HG03039 (cell line): ENCODE data around the gene TOM1L2.
"Not testable (repeated sequence)": the region's sequence is repeated elsewhere in the genome, so short reads cannot be mapped to it uniquely, and the experiment has no call there.

Experiments
- ATAC-seq: cut with Tn5 transposase; IDR thresholded peaks from one replicate; pipeline ENCODE4 v1.9.1; 2021; ENCODE audit warnings: mild to moderate bottlenecking, moderate library complexity; ENCODE audit not compliant: unreplicated experiment

The TOM1L2 gene

DNA sequence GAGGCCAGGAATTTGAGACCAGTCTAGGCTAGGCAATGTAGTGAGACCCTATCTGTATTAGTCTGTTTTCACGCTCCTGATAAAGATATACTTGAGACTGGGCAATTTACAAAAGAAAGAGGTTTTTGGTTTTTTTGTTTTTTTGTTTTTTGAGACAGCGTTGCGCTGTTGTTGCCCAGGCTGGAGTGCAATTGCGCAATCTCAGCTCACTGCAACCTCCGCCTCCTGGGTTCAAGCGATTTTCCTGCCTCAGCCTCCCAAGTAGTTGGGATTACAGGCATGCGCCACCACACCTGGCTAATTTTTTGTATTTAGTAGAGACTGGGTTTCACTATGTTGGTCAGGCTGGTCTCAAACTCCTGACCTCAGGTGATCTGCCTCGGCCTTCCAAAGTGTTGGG lies 23.7 kb upstream of the TOM1L2 start:
- not testable (repeated sequence) for ATAC-seq

DNA sequence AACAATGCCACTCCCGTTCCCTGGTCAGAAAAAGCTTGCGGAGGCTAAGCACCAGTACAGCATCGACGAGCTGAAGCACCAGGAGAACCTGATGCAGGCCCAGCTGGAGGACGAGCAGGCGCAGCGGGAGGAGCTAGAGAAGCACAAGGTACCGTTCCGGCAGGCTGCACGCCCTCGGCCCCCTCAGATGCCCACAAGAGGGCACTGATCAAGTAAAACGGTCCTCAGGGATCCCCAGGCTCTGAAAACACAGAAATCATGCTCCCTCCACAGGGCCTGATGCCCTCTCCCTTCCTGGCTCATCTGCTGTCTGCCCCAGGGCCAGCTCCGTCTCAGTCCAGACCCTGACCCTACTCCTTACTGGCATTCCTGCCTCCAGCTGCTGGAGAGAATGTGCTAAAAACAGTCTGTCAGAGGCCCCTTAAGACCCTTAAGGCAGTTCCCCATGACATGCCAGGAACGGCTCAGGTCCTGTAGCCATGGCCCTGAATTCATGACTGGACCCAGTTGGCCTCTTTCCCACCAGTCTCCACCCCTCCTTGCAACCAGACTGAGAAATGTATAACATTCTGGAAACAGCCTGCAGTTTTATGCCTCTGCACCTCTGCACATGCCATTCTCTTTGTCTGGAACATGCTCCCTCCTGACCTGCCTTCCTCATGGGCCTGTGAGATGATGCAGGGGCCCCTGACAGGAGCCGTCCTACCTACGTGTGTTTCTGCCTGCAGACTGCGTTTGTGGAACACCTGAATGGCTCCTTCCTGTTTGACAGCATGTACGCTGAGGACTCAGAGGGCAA lies 22.3 kb upstream of the TOM1L2 start:
- ATAC-seq, result no peak

DNA sequence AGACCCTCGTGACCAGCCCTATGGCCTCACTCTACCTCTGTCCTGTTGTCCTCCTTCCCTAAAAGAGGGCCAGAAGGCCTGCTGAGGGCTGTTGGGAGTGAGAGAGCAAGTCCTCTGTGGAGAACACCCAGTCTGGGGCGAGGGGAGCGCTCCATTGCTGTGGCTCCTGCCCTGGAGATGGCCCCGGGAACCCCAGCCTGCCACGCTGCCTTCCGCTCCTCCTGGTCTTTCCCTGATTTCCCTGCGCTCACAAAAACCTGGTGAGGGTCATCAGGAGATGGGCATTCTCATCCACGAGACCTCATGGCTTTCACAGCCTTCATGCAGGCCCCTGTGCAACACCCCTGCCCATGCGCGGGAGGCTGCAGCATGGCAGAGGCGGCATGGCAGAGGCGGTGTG lies 21.7 kb upstream of the TOM1L2 start:
- no peak for ATAC-seq

DNA sequence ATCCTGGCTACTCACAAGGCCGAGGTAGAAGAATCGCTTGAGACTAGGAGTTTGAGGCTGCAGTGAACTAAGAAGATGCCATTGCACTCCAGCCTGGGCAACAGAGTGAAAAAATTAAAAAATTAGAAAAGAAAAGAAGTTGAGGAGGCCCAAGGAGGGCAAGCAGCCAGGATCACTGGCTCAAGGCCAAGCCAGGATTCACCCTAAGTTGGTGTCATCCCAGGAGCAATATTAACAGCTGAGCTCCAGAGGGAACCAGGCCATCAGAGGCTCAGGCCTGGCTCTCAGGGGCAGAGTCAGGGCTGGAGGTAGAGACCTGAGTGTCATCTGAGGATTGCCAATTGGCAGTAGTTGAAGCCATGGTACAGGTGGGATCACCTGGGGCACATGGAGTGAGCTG lies 21.2 kb upstream of the TOM1L2 start:
- no peak for ATAC-seq

DNA sequence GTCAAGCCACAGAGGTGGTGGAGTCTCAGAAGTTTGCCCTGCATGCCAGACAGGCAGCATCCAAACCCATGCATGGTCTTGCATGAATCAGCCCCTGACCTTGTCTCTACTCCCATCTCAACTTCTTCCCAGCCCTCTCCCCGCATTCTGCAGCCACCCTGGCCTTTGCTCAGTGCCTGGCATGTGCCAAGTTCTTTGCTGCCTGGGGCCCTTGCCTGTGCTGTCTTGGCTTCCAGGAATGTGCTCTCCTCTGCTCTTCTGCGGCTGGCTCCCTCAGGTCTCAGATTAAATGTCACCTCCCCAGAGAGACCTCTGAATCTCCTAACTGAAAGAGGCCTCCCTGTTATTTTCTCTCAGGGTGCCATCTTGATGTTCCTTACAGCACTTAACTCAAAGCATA lies 18.1 kb upstream of the TOM1L2 start:
- no peak for ATAC-seq

DNA sequence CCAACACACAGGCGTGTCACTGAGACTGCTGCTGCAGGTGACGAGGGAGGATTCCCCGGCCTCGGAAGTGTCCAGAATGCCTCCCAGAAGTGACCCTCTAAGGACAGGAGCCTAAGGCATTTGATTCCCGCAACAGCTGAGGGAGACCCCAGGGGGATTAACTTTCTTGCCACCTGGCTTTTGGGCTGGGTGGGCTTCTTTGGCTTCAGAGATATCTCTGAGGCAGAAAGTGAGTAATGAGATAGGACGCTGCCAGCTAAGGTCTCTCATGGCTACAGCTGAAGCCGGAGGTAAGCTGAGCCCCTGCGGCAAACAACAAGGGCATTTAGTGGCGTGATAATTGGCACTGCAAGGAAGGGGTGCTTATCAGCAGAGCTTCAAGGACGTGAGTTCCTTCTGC lies 17.4 kb upstream of the TOM1L2 start:
- no peak for ATAC-seq

DNA sequence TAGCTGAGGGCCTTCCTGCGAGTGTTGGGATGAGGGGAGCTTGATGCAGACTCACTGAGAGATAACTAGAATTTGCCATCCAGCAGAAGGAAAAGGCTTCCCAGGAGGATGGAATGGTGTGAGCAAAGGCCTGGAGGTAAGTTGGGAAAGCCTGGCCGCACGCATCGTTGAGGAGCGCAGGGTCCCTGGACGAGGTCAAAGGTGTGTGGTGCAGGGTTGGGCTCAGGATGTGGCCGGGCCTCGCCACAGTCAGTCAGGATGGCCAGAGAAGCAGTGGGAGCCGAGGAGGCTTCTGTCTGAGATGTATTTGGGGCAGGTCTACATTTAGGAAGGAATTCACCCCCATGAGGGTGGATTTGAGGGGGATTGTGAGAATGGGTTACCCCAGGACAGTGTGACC lies 16.9 kb upstream of the TOM1L2 start:
- ATAC-seq, result no peak

DNA sequence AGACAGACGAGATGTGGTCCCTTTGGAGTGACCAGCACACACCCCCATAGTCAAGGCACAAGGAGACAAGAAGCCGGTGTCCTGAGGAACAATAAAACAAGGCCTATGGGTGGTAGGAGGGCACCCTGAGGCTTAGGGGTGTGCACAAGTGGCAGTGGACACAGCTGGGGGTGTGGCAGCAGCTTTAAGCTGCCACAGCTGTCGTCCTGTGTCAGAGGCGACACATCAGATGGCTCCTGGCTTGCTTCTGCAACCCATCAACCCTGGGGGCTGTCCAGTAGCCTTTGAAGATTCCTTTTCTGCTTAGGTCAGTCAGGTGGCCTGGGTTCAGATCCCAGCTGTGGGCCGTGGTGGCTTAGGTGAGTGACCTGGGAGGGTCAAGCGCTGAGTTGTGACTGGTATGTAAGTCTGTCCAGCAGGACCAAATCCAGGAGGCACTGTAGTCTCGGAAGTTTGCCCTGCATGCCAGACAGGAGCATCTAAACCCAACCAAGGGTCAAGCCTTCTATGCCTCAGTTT lies 16.3 kb upstream of the TOM1L2 start:
- ATAC-seq, result no peak

DNA sequence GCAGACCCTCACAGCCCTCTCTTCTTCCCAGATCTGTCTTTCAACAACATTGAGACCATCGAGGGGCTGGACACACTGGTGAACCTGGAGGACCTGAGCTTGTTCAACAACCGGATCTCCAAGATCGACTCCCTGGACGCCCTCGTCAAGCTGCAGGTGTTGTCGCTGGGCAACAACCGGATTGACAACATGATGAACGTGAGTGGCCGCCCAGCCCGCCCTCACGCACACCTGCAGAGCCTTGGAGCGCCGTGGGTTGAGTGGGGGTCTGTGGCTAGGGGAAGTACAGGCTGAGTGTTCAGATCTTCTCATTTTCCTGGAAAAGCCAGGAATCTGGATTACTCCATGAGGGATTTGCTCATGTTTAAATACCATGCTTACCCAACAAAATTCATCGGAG lies 15.7 kb upstream of the TOM1L2 start:
- no peak for ATAC-seq

DNA sequence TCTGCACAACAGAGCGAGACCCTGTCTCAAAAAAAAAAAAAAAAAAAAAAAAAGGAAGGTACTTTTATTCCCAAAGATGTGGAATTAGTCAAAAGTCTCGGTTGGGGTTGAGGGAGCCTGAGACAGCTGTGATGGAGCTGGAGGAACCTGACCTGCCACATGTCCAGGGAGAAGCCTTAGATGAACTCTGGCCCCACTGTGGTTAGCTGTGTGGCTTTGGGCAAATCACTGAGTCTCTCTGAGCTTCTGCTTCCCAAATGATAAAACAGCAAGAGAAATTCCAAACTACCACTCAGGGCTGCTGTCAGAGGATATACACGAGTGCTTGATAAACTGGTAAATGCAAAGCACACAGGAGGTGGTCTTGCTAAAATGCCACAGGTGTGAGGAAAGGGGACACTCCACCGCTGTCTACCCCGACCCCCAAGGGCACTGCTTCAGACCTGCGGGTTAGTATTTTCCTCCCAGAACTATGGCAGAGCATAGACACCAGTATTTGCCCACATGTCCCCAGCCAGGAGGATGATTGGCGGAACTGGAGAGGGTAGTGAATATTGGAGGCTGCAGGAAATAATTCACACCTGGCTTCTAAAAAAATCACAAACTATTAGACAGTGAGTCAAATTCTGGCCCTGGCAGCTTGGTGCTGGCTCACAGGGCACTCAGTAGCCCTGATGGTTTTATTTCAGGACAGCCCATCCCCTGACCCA lies 15.1 kb upstream of the TOM1L2 start:
- ATAC-seq, result no peak

DNA sequence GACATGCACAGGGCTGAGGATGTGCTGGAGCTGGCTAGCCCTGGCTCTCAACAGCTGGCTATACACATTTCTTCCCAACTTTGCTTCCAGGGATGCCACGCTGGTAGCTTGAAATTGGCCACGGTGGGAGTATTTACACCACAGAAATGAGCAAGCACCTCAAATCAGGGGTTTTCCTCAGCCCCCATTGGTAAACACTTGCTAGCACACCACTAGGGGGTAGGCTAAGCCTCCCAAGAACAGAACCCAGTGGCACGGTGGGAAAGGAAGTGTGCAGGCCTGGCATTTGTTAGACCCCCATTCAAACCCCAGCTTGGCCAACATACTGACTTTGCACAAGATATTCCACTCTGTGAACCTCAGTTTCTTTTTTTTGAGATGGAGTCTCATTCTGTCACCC lies 13.4 kb upstream of the TOM1L2 start:
- ATAC-seq, result no peak

DNA sequence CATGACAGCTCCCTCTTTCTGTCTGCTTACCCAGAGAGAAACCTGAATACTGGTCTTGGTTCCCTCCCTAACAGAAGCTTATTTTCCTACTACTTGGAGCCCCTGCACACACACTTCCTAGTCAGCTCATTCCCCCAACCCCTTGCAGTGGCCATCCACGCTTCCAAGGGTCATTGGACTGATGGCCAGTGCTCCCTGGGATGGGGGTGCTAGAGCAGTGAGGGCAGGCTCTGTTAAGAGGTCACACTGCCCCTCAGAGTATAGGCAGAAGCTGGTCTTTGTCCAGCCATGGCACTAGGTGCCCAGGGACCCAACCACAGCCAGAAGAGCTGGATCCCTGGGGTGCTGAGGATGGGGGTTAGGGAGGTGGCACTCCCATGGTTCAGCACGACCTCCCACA lies 13.0 kb upstream of the TOM1L2 start:
- ATAC-seq, result no peak

DNA sequence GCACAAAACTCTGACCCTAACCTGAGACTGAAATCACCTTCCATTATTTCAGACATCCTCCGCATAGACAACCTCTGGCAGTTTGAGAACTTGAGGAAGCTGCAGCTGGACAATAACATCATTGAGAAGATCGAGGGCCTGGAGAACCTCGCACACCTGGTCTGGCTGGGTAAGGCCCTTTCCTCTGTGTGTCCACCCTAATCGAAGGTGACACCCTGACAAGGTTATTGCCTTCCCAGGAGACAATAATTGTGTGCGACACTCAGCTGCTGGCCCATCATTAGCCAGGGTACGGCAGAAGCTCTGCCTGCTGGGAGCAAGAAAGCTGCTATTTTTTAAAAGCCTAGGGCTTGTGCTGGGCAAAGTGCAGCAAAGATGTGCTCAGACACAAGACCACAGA lies 11.6 kb upstream of the TOM1L2 start:
- no peak for ATAC-seq

DNA sequence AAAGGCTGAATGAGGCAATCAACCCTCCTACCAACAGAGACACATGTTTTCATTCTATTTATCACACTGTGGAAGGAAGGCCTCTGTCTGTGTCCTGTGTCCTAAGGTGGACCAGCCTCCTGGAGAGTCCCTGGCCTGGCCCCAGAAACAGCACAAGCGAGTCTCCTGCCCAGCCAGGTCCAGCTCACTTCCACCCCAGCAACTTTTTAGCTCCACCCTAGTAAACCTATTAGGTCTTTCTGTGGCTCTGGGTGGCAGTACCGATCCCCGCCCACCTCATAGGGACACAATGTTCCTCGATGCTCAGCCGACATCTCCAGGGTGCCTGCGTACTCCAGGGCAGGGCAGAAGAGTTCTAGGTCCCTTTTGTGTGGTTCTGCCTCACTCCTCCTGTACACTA lies 11.2 kb upstream of the TOM1L2 start:
- no peak for ATAC-seq

DNA sequence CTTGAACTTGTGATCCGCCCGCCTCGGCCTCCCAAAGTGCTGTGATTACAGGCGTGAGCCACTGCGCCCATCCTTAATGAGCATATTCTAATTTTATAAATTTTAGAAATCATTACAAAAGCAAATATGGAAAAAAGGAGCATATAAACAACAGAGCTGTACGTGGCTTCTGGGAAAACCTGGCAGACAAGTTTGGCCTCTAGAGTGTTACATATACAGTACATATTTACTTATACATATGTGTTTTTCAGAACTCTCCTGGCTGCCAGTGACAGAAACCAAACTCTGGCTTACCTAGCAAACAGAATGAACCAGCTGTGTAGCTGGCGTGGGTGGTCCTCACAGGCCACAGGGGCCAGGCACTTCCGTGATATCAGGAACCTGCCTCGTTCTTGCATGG lies 10.6 kb upstream of the TOM1L2 start:
- no peak for ATAC-seq

DNA sequence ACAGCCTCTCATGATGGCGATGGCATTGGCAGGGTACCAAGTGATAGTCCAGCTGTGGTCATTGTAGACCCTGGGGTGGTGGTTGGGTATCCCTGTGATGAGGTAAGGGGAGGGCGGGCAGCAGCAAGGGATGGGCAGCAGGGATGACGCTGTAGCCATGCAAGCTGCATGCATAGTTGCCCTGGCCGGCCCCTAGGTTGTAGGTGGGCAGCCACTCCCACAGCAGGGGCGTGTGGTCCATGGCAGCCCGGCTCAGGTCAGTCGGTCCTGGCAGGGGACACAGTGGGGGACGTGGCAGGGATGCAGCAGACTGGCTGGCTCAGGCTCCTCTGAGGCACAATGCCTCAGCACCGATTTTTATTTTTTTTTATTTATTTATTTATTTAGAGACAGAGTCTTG lies 9.1 kb upstream of the TOM1L2 start:
- no peak for ATAC-seq

DNA sequence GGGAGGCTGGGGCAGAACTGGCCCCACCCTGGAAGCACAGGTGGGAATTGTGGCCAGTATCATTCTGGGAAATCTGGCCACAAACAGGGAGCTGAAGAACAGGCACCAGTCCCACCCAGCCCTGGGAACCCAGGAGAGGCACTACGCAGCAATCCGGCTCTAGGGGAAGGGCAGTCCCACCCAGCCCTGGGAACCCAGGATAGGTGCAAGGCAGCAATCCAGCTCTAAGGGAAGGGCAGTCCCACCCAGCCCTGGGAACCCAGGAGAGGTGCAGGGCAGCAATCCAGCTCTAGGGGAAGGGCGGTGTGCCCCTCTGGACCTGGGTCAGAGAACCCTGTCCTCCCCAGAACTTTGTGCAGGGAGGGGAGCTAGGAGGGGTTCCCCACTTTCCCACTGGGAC lies 7.6 kb upstream of the TOM1L2 start:
- no peak for ATAC-seq

DNA sequence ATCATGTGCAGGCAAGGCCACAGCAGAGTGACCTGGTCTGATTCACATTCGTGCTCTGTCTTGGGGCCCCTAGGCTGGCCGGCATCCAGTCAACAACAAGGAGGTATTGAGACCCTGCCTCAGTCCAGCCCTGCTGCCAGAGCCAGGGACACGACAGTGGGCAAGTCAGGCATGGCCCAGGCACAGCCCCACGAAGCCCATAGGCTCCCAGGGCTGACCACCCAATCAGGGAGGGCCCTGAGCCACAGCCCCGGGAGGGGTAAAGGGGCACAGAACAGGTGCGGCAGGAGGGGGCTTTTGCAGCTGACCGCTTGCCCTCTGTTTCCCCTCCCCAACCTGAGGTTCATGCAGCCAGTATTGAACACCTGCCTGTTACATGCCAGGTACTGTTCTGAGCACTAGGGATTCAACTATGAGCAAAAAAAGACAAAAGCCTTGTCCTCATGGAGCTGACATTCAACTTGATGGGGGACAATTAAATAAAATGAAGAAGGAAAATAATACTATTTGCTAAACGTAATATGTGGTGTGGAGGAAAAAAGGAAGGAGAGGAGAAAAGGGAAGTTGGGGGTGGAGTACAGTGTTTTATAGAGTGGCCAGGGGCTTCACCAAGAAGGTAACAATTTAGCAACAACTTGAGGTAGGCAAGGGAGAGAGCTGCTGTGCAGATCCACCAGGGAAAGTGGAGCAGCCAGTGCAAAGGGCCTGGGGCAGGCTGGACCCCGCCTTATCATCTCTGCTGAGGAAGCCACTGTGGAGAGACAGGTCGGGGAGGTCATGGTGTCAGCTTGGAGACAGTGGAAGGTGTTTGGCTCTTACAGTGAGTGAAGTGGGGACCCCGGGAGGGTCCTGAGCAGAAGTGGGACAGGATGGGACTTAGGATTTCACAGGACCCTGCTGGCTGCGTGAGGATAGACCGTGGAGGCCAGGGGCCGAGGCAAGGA lies 6.6 kb upstream of the TOM1L2 start:
- ATAC-seq, result no peak

DNA sequence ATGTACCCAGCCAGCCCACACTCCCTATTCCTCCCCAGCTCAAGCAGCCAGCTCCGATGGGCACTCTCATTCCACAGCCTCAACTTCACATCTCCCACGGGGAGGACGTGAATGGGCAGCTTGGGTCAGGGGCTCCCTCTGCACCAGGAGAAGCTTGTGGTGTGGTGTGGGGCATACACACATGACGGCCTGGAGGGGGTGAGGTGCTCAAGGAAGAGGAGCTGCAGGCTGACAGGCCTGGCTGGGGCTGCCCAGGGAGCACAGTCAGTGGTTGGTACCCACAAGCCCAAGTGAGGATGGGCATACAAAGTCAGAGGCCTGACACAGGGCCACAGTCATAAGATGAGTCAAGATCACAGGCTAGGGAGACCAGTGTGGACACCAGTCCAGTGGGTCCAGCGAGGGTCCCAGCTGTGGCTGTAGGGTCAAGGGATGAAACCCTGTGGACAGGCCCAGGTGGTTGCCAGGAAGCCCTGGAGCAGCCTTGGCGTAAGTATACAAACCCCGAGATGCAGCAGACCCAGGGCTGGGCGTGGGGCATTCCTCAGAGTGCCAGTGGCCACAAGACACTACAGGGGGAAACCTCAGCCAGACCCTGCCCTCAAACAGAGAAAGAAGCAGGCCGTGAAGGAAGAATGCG lies 4.9 kb upstream of the TOM1L2 start:
- no peak for ATAC-seq

DNA sequence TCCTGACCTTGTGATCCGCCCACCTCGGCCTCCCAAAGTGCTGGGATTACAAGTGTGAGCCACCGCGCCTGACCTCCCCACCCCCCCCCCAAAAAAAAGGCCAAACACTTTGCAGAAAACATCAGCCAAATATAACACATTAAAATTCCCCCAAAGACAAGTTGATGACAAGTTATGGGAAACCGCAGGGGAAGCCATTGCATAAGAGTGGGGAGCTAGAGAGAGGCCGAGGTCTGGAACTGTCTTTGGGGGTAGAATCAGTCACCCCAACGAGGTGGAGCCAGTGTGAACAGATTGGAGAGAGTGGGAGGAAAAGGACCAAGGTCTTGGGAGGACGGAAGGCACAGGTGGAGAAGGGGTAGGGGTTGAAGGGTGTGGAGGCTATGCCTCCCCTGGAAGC lies 3.2 kb upstream of the TOM1L2 start:
- ATAC-seq, result no peak

DNA sequence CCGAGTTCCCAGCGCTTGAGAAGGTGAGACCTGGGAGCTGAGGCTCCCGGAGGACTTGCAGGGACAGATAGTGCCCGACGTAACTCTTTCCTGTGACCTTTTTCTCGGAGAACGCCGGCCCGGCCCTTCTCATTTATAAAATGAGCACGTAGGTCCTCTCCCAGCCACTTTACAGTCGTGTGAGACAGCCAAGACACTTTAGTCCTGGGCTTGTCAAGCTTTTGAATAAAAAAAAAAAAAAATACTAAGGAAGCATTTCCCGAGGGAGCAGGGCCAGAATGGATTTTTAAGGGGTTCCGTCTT lies 703 bp upstream of the TOM1L2 start:
- no peak for ATAC-seq
